Chondrocyte (in vitro differentiated cells): ENCODE results near the gene F9. TPM values are rescaled to one million over a fixed set of nuclear protein-coding genes. Genes with fewer than 3 reads are reported as not detected.

Source experiments
- DNase-seq: peaks from one replicate; pipeline ENCODE4 v3.0.0; 2021; ENCODE audit warnings: mixed read lengths, low spot score
- H3K27ac Mint-ChIP-seq: one replicate; pipeline ENCODE4 v1.8.0; 2021; ENCODE audit warnings: mild to moderate bottlenecking, moderate library complexity, mixed read lengths; ENCODE audit not compliant: unreplicated experiment
- H3K27me3 Mint-ChIP-seq: 2 replicates; pipeline ENCODE4 v1.8.0; 2021; ENCODE audit warnings: low read depth, mixed read lengths
- H3K36me3 Mint-ChIP-seq: 2 replicates; pipeline ENCODE4 v1.8.0; 2021; ENCODE audit warnings: low read depth, mixed read lengths
- H3K4me1 Mint-ChIP-seq: 2 replicates; pipeline ENCODE4 v1.8.0; 2021; ENCODE audit warnings: low read depth, mild to moderate bottlenecking, mixed read lengths
- H3K4me3 Mint-ChIP-seq: one replicate; pipeline ENCODE4 v1.8.0; 2021; ENCODE audit warnings: mild to moderate bottlenecking, moderate library complexity, mixed read lengths; ENCODE audit not compliant: unreplicated experiment
- H3K9me3 Mint-ChIP-seq: 2 replicates; pipeline ENCODE4 v1.8.0; 2021; ENCODE audit warnings: low read depth, mixed read lengths
- CTCF ChIP-seq: fragments of 200-600 bp; sonication (generic); IDR thresholded peaks from 2 replicates; pipeline ENCODE4 v1.5.0; 2021; ENCODE audit warnings: antibody characterized with exemption, mild to moderate bottlenecking, moderate library complexity
- total RNA-seq: library from RNA; stranded (reverse); gene quantifications from 3 replicates; pipeline ENCODE4 v1.2.1, GENCODE V29; 2021

The F9 gene
- total RNA-seq, 1 donor from 2014 or later, result not detected

- Mint-ChIP-seq H3K27me3 (peaks cover 3% of the 10 kb centered on the region), H3K4me3 (no peak overlapping the region), H3K36me3 (no peaks in the 10 kb centered on the region), H3K4me1 (no peaks in the 10 kb centered on the region), H3K27ac (no peak overlapping the region), H3K9me3 (peaks cover 7% of the 10 kb centered on the region)
- no peak for DNase-seq
- TF ChIP-seq CTCF, result no peak
These were observed 12.1 kb downstream of the F9 start for GRCh38 chrX:139542652-139543051.

- no peak overlapping the region for H3K27ac Mint-ChIP-seq
- H3K4me1 Mint-ChIP-seq, result no peaks in the 10 kb centered on the region
- no peaks in the 10 kb centered on the region for H3K36me3 Mint-ChIP-seq
- TF ChIP-seq CTCF, result no peak
- DNase-seq, result no peak
- H3K9me3 Mint-ChIP-seq, result peaks cover 4% of the 10 kb centered on the region
- H3K4me3 Mint-ChIP-seq, result no peak overlapping the region
- peaks cover 3% of the 10 kb centered on the region for H3K27me3 Mint-ChIP-seq
These were observed 13.4 kb downstream of the F9 start for GRCh38 chrX:139543920-139544319.

- TF ChIP-seq CTCF, result no peak
- Mint-ChIP-seq H3K4me3 (no peak overlapping the region), H3K36me3 (no peaks in the 10 kb centered on the region), H3K27ac (no peak overlapping the region), H3K9me3 (peaks cover 4% of the 10 kb centered on the region), H3K27me3 (peaks cover 3% of the 10 kb centered on the region), H3K4me1 (no peaks in the 10 kb centered on the region)
- no peak for DNase-seq
These were observed 14.1 kb downstream of the F9 start for GRCh38 chrX:139544591-139544990.

GRCh38 chrX:139554376-139554775 lies 23.8 kb downstream of the F9 start:
- Mint-ChIP-seq H3K36me3 (no peaks in the 10 kb centered on the region), H3K9me3 (no peaks in the 10 kb centered on the region), H3K4me1 (no peaks in the 10 kb centered on the region), H3K27me3 (peaks cover 1% of the 10 kb centered on the region), H3K27ac (no peak overlapping the region), H3K4me3 (no peak overlapping the region)
- no peak for TF ChIP-seq CTCF
- DNase-seq, result no peak

GRCh38 chrX:139554991-139555675 lies 24.6 kb downstream of the F9 start:
- Mint-ChIP-seq H3K4me3 (no peak overlapping the region), H3K27me3 (peaks cover 1% of the 10 kb centered on the region), H3K36me3 (no peaks in the 10 kb centered on the region), H3K9me3 (no peaks in the 10 kb centered on the region), H3K4me1 (no peaks in the 10 kb centered on the region), H3K27ac (no peak overlapping the region)
- no peak for DNase-seq
- TF ChIP-seq CTCF, result no peak
